Limb (tissue), 2 donors: ENCODE results near the gene KISS1.

ENCODE experiments used
- DNase-seq, 2 donors: peaks; one replicate each; pipeline ENCODE4 v3.0.0-alpha.2; 2016; ENCODE audit errors: extremely low spot score in 2 of 2

Gene KISS1

GRCh38 chr1:204192589-204193352 lies 3.5 kb downstream of the KISS1 start:
- DNase-seq, result no peak

DNA sequence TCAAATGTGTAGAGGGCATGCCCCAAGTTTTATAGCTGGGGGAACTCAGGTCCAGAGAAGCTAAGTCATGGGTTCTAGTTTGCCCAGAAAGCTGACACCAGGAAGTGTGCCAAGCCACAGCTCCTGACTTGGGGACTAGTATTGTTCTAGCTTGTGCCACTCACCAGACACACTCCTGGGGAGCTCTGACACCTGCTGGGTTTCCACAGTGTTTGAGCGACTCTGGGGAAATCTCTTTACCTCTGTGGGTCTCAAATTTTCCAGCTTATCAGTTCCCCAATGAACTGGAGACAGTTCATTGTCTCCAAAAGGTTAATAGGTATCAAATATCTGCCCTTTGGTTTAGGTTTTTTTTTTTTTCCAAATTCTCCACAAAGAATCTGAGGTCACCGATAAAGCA lies 4.2 kb downstream of the KISS1 start:
- no peak for DNase-seq

- no peak for DNase-seq
These were observed 4.8 kb downstream of the KISS1 start for GRCh38 chr1:204191456-204191855.

GRCh38 chr1:204190212-204191211 lies 5.8 kb downstream of the KISS1 start:
- peak; percentile 49 to 62 for DNase-seq

- DNase-seq, result no peak
These were observed 7.2 kb downstream of the KISS1 start for GRCh38 chr1:204188959-204189639.

DNA sequence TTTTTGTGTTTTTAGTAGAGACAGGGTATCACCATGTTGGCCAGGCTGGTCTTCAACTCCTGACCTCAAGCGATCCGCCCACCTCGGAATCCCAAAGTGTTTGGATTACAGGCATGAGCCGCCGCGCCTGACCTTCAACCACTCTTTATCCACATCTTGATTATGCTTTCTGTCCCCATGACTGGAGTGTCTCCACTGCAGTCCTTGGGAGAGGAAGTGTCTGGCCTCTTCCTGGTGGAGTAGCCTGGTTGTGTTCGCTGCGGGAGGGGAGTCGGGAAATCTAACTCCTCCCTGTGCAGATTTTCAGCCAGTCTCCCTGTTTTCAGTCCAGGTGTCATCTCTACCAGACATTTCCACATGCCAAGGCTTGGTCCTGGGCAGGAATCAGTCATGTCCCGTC lies 9.7 kb downstream of the KISS1 start:
- DNase-seq, result no peak

DNA sequence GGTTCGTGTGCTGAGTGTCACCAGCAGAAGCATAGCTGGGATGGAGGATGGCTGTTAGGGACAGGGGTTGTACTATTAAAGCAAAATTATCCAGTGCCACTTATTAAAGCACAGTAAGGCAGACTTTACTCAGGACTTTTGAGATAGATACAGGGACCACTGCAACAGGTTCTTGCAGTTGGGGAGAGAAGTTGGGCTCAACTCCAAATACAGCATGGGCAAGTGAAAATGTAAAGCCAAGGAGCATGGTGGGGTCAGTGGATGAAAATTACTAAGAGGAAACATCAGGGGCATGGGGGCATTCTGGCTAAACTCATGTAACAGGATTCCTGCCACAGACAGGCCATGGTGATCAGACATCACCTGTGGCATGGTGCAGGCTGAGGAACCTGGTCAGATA lies 15.2 kb downstream of the KISS1 start:
- DNase-seq, result no peak

DNA sequence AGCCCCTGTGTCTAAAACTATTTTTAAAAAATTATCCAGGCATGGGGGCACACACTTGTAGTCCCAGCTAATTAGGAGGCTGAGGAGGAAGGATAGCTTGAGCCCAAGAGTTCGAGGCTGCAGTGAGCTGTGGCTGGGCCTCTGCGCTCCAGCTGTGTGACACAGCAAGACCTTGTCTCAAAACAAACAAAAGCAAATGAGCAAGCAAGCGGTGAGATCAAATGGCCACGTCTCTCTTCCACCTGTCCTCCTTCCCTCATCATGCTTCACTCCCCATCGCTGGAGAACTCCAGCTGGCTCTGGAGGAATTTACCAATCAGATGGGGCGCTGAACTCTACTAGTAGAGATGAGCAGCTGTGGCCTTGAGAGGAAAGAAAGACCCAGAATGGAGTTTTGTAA lies 16.2 kb downstream of the KISS1 start:
- DNase-seq, result no peak

- DNase-seq, result no peak
These were observed 17.6 kb downstream of the KISS1 start for GRCh38 chr1:204178487-204179281.

- DNase-seq, result no peak
These were observed 19.2 kb downstream of the KISS1 start for GRCh38 chr1:204177133-204177532.

- DNase-seq, result no peak
These were observed 20.2 kb downstream of the KISS1 start for GRCh38 chr1:204176049-204176448.

- DNase-seq, result no peak
These were observed 21.3 kb downstream of the KISS1 start for GRCh38 chr1:204174958-204175357.

DNA sequence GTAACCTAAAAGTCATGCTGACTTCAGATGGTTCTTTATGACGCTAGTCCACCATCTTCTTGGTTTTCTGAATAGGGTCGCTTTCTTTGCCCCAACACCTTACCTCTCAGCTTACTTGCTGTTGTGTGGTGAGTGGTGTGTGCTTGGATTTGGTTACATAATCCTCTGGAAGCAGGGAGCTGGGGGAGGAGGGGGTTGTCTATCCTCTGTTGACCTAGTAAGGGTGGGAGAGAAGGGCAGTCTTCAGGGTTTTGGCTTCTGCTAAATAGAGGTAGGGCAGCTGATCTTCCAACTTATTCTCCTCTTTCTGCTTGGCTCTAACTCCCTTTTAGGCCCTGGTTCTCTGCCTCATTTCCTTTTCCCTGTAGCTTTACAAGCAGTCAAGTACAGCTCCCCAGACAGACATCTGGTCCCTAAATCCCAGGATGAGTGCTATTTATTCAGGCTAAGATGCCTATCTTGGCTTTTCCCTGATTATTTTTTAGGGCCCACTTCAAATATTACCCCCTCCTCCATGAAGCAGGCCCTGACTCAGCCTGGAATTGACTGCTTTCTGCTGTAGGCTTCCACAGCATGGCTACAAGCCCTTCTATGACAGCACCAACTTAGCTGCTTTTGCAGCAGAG lies 23.8 kb downstream of the KISS1 start:
- DNase-seq, result no peak

GRCh38 chr1:204171751-204172178 lies 24.5 kb downstream of the KISS1 start:
- DNase-seq, result no peak

DNA sequence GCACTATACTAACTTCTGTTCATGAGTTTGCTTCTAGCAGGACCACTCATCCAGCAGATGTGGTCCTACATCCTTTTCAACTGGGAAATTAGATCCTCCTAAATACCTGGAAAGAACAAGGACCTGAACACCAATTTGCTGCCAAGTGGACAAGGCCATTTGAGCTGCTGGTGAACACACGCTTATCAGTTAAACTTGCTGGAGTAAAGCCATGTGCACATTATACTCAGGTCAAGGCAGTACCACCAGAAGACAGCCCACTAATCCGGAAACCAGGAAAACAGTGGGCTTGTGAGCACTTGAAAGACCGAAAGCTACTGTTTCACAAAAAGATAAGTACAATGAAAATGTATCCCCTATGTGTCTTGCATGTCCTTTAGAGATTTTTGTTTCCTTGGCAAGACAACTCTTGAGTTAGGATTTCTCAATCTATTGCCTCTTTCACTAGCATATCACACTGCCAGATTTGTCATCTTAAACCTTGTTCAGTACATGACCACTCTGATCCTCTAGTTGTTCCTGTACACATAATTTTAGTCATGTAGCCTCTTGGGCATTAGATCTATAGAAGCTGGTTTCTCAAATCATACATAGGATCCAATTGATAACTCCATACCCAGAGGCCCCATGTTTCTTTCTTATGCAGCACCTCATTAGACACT lies 25.7 kb downstream of the KISS1 start:
- no peak for DNase-seq

- DNase-seq, result no peak
These were observed 26.4 kb downstream of the KISS1 start for GRCh38 chr1:204169858-204170257.

- DNase-seq, result no peak
These were observed 28.6 kb downstream of the KISS1 start for GRCh38 chr1:204167730-204168129.

GRCh38 chr1:204166219-204166618 lies 30.1 kb downstream of the KISS1 start, which contains the start of gene REN:
Gene REN (minus strand): TSS chr1:204166337. CDS start chr1:204166293, 44 bp downstream.
- DNase-seq, result no peak

- peak; percentile 78 to 90 for DNase-seq
These were observed 33.7 kb downstream of the KISS1 start for GRCh38 chr1:204162494-204163074.
